Ectodermal cell (in vitro differentiated cells): Measurements from ENCODE around the gene THSD7B.

Experiments
- H3K27ac ChIP-seq: 2 replicates; pipeline ENCODE4 v1.7.0; 2013; ENCODE audit warnings: mild to moderate bottlenecking, low read depth, low read length; ENCODE audit not compliant: insufficient read depth, poor library complexity, severe bottlenecking
- H3K27me3 ChIP-seq: 2 replicates; pipeline ENCODE4 v1.7.0; 2013; ENCODE audit warnings: mild to moderate bottlenecking, low read length; ENCODE audit not compliant: insufficient read depth, control insufficient read depth, poor library complexity, severe bottlenecking
- H3K36me3 ChIP-seq: one replicate; pipeline ENCODE4 v1.7.0; 2013; ENCODE audit warnings: low read length; ENCODE audit not compliant: control insufficient read depth, insufficient read depth
- H3K4me1 ChIP-seq: one replicate; pipeline ENCODE4 v1.7.0; 2013; ENCODE audit warnings: low read length; ENCODE audit not compliant: control insufficient read depth, insufficient read depth
- H3K4me3 ChIP-seq: 2 replicates; pipeline ENCODE4 v1.7.0; 2013; ENCODE audit warnings: low read depth, low read length, control low read depth; ENCODE audit not compliant: insufficient read depth
- H3K9me3 ChIP-seq: 2 replicates; pipeline ENCODE4 v1.7.0; 2013; ENCODE audit warnings: mild to moderate bottlenecking, low read length, moderate library complexity; ENCODE audit not compliant: control insufficient read depth
- WGBS, 2 experiments: methylation state at CpG; one replicate each; pipeline ENCODE4 v1.1.7; 2013; ENCODE audit warnings: missing lambda C conversion rate in 2 of 2; 5-methylcytosine and 5-hydroxymethylcytosine counted together

The THSD7B gene

GRCh38 chr2:137020452-137021196 is 255.3 kb downstream of the THSD7B start:
- H3K36me3 ChIP-seq = no peaks in the 10 kb centered on the region
- H3K4me3 ChIP-seq = no peak overlapping the region
- H3K9me3 ChIP-seq = no peaks in the 10 kb centered on the region
- no peaks in the 10 kb centered on the region for H3K4me1 ChIP-seq
- 89 to 92% methylated on average over 10 to 11 of the region's 11 CpGs for WGBS, 2 experiments
- H3K27me3 ChIP-seq = no peaks in the 10 kb centered on the region
- H3K27ac ChIP-seq = no peak overlapping the region

GRCh38 chr2:137021763-137022162 is 256.4 kb downstream of the THSD7B start:
- Histone ChIP-seq H3K27ac (no peak overlapping the region), H3K9me3 (no peaks in the 10 kb centered on the region), H3K4me1 (no peaks in the 10 kb centered on the region), H3K36me3 (no peaks in the 10 kb centered on the region), H3K27me3 (no peaks in the 10 kb centered on the region), H3K4me3 (no peak overlapping the region)
- 87 to 96% methylated on average over 3 of the region's 3 CpGs for WGBS, 2 experiments

DNA sequence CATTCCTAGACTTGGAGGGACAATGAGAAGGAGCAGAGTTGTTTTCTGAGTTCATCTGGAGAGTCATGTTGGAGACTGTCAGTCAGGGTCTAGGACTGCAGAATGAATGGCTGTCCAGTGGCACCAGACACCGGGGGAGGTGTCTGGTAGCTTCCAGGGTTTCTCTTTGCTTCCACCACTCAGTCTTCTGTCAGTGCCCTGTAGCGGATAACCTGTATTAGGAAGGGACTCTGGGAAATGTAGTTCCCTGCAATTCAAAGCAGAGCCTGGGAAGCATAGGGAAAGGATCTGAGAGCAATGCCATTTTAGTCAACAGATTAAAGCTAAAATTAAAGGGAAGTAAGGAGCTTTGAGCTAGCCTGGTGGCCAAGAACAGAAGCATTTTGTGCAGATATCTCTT is 257.9 kb downstream of the THSD7B start:
- Histone ChIP-seq H3K4me1 (no peaks in the 10 kb centered on the region), H3K4me3 (no peak overlapping the region), H3K27ac (no peak overlapping the region), H3K36me3 (no peaks in the 10 kb centered on the region), H3K9me3 (no peaks in the 10 kb centered on the region), H3K27me3 (no peaks in the 10 kb centered on the region)
- 63 to 65% methylated on average over 2 of the region's 2 CpGs for WGBS, 2 experiments

DNA sequence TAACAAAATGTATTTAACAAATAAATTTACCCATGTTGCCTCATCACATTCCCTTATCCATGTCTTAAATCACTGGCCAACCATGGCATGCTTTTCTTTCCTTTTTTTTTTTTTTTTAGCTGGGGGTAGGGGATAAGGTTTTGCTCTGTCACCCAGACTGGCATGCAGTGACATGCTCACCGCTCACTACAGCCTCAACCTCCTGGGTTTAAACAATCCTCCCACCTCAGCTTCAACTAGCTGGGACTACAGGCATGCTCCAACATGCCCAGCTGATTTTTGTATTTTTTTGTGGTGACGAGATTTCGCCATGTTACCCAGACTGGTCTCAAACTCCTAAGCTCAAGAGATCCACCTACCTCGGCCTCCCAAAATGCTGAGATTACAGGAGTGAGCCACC is 266.4 kb downstream of the THSD7B start:
- H3K4me1 ChIP-seq = no peaks in the 10 kb centered on the region
- no peak overlapping the region for H3K27ac ChIP-seq
- H3K27me3 ChIP-seq = no peaks in the 10 kb centered on the region
- no peak overlapping the region for H3K4me3 ChIP-seq
- H3K36me3 ChIP-seq = no peaks in the 10 kb centered on the region
- 92 to 97% methylated on average over 4 of the region's 4 CpGs for WGBS, 2 experiments
- H3K9me3 ChIP-seq = no peaks in the 10 kb centered on the region

DNA sequence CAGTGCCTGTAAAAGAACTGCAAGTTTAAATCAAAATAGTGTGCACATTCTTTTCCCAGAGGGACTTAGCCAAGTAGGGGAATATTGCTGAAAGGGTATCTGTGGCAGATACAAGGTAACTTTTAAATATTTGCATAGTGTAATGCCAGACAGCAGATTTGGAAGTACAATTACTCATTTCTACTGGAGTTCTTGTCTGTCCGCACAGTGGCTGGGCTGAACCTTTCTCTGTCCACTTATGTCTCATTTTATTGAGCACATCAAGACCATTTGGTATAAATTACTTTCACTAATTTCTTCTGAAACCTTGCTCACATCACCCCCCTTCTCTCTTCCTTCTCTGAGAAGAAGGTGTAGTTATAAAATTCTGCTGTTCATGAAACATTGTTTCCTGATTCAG is 271.3 kb downstream of the THSD7B start:
- H3K9me3 ChIP-seq = no peaks in the 10 kb centered on the region
- no peak overlapping the region for H3K27ac ChIP-seq
- H3K4me3 ChIP-seq = no peak overlapping the region
- no peaks in the 10 kb centered on the region for H3K27me3 ChIP-seq
- peaks cover 4% of the 10 kb centered on the region for H3K4me1 ChIP-seq
- 92 to 93% methylated on average over 1 of the region's 1 CpG for WGBS, 2 experiments
- H3K36me3 ChIP-seq = no peaks in the 10 kb centered on the region

DNA sequence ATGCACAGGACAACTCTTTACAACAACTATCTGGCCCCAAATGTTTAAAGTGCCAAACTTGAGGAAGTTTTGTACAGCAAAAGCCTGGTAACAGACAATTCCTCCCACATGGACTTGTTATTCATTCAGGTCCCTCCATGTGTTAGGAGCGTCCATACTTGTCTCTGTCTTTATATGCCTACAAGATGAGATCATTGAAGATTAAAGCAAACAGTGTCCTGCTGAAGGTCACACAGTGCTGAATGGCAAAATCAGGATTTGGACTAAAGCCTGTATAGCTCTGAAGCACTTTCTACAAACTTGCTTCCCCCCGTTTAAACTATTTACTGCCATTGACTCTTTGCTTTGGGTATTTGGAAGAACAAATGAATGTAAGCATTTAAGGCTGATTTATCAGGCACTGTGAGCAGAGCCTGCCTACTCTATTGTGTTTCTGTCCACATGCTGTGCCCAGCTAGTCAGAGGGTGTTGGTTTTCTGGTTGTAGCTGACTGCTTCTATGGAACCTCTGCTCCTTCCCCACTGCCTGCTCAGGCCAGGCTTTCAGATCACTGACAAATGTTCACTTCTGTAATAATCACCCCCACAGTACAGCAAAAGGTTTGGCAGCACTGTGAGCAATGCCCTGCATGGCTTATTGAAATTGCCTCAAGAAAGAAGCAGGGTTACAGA is 274.3 kb downstream of the THSD7B start:
- H3K4me1 ChIP-seq = peaks cover 4% of the 10 kb centered on the region
- H3K4me3 ChIP-seq = no peak overlapping the region
- H3K36me3 ChIP-seq = no peaks in the 10 kb centered on the region
- 69 to 79% methylated on average over 2 of the region's 2 CpGs for WGBS, 2 experiments
- no peak overlapping the region for H3K27ac ChIP-seq
- H3K27me3 ChIP-seq = no peaks in the 10 kb centered on the region
- H3K9me3 ChIP-seq = no peaks in the 10 kb centered on the region

- 93 to 96% methylated on average over 5 of the region's 5 CpGs for WGBS, 2 experiments
- H3K4me3 ChIP-seq = no peak overlapping the region
- no peaks in the 10 kb centered on the region for H3K27me3 ChIP-seq
- H3K4me1 ChIP-seq = no peaks in the 10 kb centered on the region
- H3K27ac ChIP-seq = no peak overlapping the region
- no peaks in the 10 kb centered on the region for H3K9me3 ChIP-seq
- no peaks in the 10 kb centered on the region for H3K36me3 ChIP-seq
Measured at GRCh38 chr2:137047369-137047768, 282.0 kb downstream of the THSD7B start.

GRCh38 chr2:137048455-137048854 is 283.1 kb downstream of the THSD7B start:
- no peak overlapping the region for H3K4me3 ChIP-seq
- WGBS, 2 experiments = 93 to 94% methylated on average over 5 of the region's 5 CpGs
- H3K27me3 ChIP-seq = no peaks in the 10 kb centered on the region
- H3K4me1 ChIP-seq = no peaks in the 10 kb centered on the region
- H3K36me3 ChIP-seq = no peaks in the 10 kb centered on the region
- H3K27ac ChIP-seq = no peak overlapping the region
- H3K9me3 ChIP-seq = no peaks in the 10 kb centered on the region

DNA sequence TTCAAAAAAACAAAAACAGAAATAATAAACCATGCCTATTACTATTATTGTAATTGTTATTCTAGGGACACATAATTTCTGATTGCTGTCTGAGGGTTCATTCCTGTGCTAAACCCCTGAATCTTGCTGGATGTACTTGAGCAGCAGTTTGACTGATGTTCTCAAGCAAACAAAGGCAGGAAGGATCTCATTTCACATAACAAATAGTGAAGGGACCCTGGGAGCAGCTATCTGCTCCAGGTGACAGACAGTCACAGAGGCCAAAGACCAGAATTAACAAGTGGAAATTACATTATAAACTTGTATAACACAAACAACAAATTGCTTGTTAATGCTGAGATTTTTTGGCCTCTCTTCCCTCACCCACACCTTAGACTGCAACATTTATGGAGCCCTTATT is 284.2 kb downstream of the THSD7B start:
- Histone ChIP-seq H3K27me3 (no peaks in the 10 kb centered on the region), H3K4me1 (no peaks in the 10 kb centered on the region), H3K4me3 (no peak overlapping the region), H3K27ac (no peak overlapping the region), H3K36me3 (no peaks in the 10 kb centered on the region), H3K9me3 (no peaks in the 10 kb centered on the region)

- H3K36me3 ChIP-seq = no peaks in the 10 kb centered on the region
- no peaks in the 10 kb centered on the region for H3K9me3 ChIP-seq
- no peaks in the 10 kb centered on the region for H3K27me3 ChIP-seq
- 97 to 100% methylated on average over 1 to 2 of the region's 2 CpGs for WGBS, 2 experiments
- no peak overlapping the region for H3K4me3 ChIP-seq
- H3K27ac ChIP-seq = no peak overlapping the region
- no peaks in the 10 kb centered on the region for H3K4me1 ChIP-seq
Measured at GRCh38 chr2:137050949-137051348, 285.6 kb downstream of the THSD7B start.
